Fibroblast of lung (primary cell): ENCODE data around the gene MSI2.

ENCODE experiments used
- EZH2 ChIP-seq: IDR thresholded peaks from 2 replicates; pipeline ENCODE4 v1.5.1; 2012; ENCODE audit warnings: low read length, control low read depth, mild to moderate bottlenecking; ENCODE audit errors: missing control alignments
- TF ChIP-seq, protein P1 (sequence below), 2 donors: IDR thresholded peaks in 1 of 2; conservative IDR thresholded peaks in 1 of 2; 1 replicate in 1 of 2; 2 replicates in 1 of 2; pipeline ENCODE4 v1.5.1; 2011 to 2012; ENCODE audit warnings: low read length in 2 of 2, control low read depth in 1 of 2, inconsistent platforms in 1 of 2, low read depth in 1 of 2, mild to moderate bottlenecking in 1 of 2

DNA sequence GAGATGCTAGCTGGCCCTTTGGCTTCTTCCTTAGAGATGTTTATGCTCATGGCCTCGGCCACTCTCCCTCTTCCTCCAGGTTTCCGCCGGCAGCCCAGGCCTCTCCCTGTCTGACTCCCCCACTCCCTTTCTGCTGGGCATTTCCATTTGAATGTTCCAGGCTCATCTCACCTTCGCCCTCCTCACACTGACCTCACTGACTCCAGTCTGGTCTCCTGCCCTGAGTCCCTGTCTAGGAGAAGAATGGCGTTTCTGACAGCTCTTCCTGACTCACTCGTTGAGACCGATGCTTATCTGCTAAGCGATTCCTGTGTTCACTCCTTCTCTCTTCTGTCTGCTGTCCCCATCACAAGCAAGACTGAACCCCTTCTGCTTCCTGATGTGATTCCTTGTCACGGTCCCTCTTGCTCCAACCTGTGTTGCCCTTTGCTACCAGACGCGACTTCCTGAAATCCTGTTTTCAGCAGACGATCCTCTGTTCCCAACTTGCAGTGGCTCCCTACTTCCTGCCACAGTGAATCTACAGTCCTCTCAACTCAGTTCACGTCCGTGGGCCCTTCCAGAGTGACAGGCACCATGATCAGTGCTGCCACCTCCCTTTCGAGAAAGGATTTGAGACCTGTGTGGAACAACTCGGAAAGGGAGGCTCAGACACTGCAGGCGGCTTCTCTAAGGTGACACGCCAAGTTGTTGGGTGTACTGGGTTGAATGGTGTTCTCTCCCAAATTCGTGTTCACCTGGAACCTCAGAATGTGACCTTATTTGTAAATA is 176.4 kb downstream of the MSI2 start:
- TF ChIP-seq, protein P1, sequence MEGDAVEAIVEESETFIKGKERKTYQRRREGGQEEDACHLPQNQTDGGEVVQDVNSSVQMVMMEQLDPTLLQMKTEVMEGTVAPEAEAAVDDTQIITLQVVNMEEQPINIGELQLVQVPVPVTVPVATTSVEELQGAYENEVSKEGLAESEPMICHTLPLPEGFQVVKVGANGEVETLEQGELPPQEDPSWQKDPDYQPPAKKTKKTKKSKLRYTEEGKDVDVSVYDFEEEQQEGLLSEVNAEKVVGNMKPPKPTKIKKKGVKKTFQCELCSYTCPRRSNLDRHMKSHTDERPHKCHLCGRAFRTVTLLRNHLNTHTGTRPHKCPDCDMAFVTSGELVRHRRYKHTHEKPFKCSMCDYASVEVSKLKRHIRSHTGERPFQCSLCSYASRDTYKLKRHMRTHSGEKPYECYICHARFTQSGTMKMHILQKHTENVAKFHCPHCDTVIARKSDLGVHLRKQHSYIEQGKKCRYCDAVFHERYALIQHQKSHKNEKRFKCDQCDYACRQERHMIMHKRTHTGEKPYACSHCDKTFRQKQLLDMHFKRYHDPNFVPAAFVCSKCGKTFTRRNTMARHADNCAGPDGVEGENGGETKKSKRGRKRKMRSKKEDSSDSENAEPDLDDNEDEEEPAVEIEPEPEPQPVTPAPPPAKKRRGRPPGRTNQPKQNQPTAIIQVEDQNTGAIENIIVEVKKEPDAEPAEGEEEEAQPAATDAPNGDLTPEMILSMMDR (conservative IDR thresholded peaks at IDR 0.05 in 1 of 2, IDR thresholded peaks at IDR 0.05 in 1 of 2; ENCODE audit: low read depth in 1 of 2, low read length in 2 of 2) = no peak
- TF ChIP-seq EZH2 = no peak
